Prostate gland (tissue), 2 donors: ENCODE results near the gene PRKG1.

Experiments used
- POLR2A ChIP-seq: fragments of 450-650 bp; IDR thresholded peaks from one replicate; pipeline ENCODE4 v1.6.1; 2016; ENCODE audit warnings: antibody characterized with exemption, mild to moderate bottlenecking
- POLR2AphosphoS5 ChIP-seq: sonication (generic); formaldehyde crosslinking; IDR thresholded peaks from one replicate; pipeline ENCODE4 v1.6.1; 2017; ENCODE audit warnings: antibody characterized with exemption
- TF ChIP-seq, protein P1 (sequence below), 4 experiments: fragments of 200-600 bp in 2 of 4; fragments of 450-650 bp in 2 of 4; sonication (generic) in 2 of 4; IDR thresholded peaks; 1 replicate in 3 of 4; 2 replicates in 1 of 4; pipeline ENCODE4 v1.5.1; 2016 to 2019; ENCODE audit warnings: antibody characterized with exemption in 4 of 4, mild to moderate bottlenecking in 2 of 4, moderate library complexity in 2 of 4

DNA sequence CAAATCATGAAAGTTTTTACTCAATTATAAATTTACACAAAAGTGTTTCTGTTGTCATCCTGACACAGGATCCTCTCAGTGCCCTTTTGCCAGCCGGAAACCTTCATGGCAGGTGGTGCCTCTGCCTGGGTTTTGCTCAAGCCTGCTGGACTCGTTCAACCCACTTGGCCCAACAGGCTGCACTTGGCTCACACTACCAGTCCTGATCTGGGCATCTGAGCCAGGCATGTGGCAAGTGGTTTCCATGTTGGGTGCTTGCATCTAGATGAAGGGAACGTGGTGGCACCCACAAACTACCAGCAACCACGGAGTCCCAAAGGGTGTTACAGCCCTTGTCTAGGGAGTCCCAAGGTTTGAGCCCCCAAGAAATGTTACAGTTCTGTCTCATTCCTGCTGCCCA, 787.4 kb downstream of the PRKG1 start:
- TF ChIP-seq POLR2AphosphoS5 = no peak
- TF ChIP-seq, protein P1, sequence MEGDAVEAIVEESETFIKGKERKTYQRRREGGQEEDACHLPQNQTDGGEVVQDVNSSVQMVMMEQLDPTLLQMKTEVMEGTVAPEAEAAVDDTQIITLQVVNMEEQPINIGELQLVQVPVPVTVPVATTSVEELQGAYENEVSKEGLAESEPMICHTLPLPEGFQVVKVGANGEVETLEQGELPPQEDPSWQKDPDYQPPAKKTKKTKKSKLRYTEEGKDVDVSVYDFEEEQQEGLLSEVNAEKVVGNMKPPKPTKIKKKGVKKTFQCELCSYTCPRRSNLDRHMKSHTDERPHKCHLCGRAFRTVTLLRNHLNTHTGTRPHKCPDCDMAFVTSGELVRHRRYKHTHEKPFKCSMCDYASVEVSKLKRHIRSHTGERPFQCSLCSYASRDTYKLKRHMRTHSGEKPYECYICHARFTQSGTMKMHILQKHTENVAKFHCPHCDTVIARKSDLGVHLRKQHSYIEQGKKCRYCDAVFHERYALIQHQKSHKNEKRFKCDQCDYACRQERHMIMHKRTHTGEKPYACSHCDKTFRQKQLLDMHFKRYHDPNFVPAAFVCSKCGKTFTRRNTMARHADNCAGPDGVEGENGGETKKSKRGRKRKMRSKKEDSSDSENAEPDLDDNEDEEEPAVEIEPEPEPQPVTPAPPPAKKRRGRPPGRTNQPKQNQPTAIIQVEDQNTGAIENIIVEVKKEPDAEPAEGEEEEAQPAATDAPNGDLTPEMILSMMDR (IDR thresholded peaks at IDR 0.05) = no peak
- no peak for TF ChIP-seq POLR2A
